Measurements from ENCODE around the gene SLC35F4.

DNA sequence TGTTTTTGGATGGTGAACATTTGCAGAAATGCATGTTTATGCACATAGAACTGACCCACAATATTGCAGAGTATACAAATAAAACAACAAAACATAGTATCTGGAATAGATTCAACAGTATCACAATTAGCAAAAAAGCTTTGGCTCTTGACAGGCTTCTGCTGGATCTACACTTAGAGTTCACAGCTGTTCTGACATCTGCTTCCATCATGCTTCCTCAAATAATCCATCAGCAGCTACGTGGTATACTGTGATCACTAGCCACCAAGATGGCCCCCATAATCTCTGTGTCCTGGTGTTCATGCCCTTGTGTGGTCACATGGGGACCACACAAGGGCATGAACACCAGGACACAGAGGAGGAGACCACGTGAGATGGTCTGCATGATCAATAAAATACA, 205.7 kb downstream of the SLC35F4 start:
- TF ChIP-seq POLR2A (IDR thresholded peaks at IDR 0.05; ENCODE audit: control extremely low read depth in 1 of 2, low read depth in 2 of 2, low read length in 2 of 2) (no peak), CTBP2 (IDR thresholded peaks at IDR 0.05; ENCODE audit: borderline replicate concordance, insufficient read depth, insufficient read length, low read length) (no peak)
- TF ChIP-seq, protein P1, sequence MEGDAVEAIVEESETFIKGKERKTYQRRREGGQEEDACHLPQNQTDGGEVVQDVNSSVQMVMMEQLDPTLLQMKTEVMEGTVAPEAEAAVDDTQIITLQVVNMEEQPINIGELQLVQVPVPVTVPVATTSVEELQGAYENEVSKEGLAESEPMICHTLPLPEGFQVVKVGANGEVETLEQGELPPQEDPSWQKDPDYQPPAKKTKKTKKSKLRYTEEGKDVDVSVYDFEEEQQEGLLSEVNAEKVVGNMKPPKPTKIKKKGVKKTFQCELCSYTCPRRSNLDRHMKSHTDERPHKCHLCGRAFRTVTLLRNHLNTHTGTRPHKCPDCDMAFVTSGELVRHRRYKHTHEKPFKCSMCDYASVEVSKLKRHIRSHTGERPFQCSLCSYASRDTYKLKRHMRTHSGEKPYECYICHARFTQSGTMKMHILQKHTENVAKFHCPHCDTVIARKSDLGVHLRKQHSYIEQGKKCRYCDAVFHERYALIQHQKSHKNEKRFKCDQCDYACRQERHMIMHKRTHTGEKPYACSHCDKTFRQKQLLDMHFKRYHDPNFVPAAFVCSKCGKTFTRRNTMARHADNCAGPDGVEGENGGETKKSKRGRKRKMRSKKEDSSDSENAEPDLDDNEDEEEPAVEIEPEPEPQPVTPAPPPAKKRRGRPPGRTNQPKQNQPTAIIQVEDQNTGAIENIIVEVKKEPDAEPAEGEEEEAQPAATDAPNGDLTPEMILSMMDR (IDR thresholded peaks at IDR 0.05; ENCODE audit: control extremely low read depth in 1 of 3, insufficient read depth in 1 of 3, low read depth in 1 of 3, low read length in 3 of 3): no peak
